Fibroblast of mammary gland (primary cell): ENCODE data around the gene CREB5.
A peak's percentile ranks its signal among the peaks of the same experiment; 100 is the strongest.

ENCODE experiments used
- DNase-seq: peaks from one replicate; pipeline ENCODE4 v3.0.0-alpha.2; 2010; ENCODE audit warnings: low read depth
- H3K4me3 ChIP-seq: 2 replicates; pipeline ENCODE4 v1.5.1; 2011; ENCODE audit warnings: low read depth, mild to moderate bottlenecking, low read length, moderate library complexity; ENCODE audit not compliant: control insufficient read depth
- TF ChIP-seq, protein P1 (sequence below): conservative IDR thresholded peaks from 2 replicates; pipeline ENCODE4 v1.5.1; 2011; ENCODE audit warnings: low read depth, low read length, inconsistent platforms; ENCODE audit not compliant: control insufficient read depth, insufficient read depth

Gene CREB5

DNA sequence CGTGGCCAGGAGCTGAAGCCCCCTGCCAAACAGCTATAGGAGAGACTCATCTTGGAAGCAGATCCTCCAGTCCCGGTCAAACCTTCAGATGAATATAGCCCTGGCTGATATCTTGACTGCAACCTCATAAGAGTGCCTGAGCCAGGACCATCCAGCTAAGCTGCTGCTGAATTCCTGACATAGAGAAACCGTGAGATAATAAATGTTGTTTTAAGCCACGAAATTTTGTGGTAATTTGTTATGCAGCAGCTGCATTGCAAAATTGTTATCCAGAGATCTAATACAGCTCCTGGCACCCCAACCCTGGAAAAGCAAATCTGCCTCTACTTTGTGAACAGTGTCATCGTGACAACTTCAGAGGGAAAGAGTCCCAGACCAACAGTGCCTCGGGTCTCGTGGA is 119.9 kb downstream of the CREB5 start:
- DNase-seq: no peak
- TF ChIP-seq, protein P1, sequence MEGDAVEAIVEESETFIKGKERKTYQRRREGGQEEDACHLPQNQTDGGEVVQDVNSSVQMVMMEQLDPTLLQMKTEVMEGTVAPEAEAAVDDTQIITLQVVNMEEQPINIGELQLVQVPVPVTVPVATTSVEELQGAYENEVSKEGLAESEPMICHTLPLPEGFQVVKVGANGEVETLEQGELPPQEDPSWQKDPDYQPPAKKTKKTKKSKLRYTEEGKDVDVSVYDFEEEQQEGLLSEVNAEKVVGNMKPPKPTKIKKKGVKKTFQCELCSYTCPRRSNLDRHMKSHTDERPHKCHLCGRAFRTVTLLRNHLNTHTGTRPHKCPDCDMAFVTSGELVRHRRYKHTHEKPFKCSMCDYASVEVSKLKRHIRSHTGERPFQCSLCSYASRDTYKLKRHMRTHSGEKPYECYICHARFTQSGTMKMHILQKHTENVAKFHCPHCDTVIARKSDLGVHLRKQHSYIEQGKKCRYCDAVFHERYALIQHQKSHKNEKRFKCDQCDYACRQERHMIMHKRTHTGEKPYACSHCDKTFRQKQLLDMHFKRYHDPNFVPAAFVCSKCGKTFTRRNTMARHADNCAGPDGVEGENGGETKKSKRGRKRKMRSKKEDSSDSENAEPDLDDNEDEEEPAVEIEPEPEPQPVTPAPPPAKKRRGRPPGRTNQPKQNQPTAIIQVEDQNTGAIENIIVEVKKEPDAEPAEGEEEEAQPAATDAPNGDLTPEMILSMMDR: no peak
- no peak overlapping the region for H3K4me3 ChIP-seq

DNA sequence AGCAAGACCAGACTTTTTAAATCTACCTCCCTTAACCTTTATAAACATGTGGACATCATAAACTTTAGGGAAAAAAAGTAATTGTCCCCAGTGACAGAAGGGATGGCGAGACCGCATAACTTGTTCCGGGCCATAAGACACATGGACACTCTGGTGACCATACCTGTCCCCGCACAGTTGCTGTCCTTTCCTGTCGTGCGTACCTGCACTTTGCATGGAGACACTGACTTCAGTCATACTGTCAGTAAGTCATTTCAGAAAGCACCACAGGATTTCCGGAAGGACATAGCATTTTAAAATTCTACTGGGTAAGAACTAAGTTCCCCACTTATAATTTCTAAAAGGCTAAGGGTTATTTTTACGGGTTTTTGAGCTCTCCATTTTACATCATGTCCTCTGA is 120.9 kb downstream of the CREB5 start:
- TF ChIP-seq, protein P1: no peak
- H3K4me3 ChIP-seq: no peak overlapping the region
- no peak for DNase-seq

DNA sequence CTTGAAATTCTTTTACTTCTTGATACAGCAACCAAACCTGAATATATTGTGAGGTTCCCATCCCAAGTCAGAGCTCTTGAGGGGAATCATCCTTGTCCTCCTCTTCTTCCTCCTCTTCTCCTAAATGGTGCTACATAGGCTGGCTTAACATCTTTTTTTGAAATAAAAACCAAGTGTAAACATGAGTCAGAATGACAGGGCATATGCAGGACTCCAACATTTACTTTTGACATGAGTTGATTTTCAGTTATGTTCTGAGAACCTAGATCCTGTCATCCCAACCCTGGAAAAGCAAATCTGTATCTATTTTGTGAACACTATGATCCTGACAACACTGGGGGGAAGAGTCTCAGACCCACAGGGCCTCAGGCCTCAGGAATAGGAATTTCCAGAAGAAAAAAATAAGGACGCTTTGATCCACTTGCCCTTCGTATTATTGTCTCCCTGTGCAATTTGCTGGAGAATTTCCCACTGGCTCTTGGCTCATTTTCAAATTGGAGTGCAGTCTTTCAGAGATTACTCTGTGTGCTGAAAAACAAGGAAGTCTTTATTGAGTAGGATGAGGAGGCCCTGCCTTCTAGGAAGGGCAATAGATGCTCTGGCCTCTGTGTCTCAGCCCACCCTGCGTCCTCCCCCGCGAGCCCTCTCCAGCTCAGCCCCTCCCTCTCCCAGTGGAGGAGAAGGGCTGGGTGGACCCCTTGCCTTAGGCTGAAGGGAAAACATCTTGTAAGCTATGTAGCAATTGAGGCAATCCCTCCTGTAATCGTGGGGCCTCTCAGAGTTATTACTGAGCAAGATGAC is 121.6 kb downstream of the CREB5 start:
- no peak overlapping the region for H3K4me3 ChIP-seq
- peak; percentile 63 for DNase-seq
- TF ChIP-seq, protein P1: no peak

DNA sequence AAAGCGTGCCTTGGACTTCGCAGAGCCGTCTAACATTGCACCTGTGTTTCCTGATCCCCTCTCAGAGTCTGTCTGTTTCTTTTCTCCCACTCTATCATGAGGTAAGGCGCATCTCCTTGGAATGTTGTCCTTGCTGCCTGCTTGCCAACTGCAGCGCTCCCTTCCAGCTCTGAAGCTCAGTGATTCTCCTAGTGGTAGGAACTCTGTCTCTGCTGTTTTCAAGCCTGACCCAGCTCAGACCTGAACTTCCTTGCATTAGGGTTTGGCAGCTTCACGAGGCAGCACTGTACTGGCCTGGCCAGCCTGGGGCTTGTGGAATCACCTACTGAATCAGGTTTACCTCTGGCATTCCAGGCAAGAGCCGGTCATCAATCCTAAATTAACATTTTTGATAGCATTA is 123.9 kb downstream of the CREB5 start:
- peak; percentile 71 for DNase-seq
- TF ChIP-seq, protein P1: peak; percentile 71
- no peak overlapping the region for H3K4me3 ChIP-seq

DNA sequence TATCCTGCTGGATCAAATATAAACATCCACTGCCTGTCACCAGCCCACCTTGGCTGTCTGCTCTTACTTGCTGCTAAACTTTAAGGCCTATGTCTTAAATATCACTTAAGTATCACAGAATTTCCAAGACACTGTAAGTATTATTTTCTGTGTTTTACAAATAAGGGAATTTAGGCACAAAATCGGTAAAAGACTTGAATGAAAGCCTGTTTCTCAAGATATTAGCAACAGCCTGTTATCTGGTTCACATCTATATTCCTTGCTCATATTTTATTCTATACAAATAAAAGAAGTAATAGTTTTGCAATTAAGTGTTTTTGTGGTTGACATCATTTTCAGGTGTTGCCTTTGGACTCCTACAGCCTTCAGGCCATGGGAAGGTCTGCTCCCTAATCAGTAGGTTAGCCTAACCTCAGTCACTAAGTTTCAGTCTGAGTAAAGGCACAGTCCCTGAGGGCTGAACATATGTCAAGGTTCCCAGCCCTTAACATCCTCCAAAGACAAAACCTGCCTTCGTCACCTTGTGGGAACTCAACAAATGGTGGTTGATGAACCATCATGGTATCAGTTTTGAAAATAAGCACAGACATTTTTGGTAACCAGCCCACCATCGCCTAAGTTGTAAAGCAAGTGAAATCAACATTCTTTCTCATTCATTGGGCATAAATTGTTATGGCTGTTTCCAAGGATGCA is 127.1 kb downstream of the CREB5 start:
- TF ChIP-seq, protein P1: no peak
- no peak overlapping the region for H3K4me3 ChIP-seq
- no peak for DNase-seq

DNA sequence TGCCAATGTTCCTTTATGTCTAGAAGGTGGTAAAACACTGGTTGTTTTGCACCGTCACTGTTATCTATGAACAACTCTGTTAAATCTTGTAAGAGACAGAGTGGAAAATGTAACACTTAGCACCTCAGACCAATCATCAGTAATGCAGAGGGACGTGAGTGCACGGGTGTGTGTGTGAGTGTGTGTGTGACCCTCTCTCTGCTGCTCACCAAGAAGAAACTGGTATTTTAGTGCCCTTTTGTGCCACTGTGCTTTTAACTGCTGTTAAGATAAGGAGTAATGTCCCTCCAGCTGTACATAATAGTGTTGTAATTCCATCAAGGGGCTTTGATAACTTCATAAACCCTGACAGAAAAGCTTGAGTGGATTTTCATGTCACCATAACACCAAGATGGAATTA is 130.1 kb downstream of the CREB5 start:
- DNase-seq: no peak
- TF ChIP-seq, protein P1: no peak
- no peak overlapping the region for H3K4me3 ChIP-seq
